HT-29 (cell line): ENCODE results near the gene TCF4. TPM values are rescaled to one million over a fixed set of nuclear protein-coding genes. Genes with fewer than 3 reads are reported as not detected.

Experiments
- DNase-seq: peaks from one replicate; pipeline ENCODE4 v3.0.0-alpha.2; 2015; ENCODE audit warnings: low spot score
- total RNA-seq: library from RNA; depleted of rRNA; stranded (reverse); fragments of >200 nt; shearing (Covaris generic); gene quantifications from 2 replicates; pipeline ENCODE4 v1.2.3, GENCODE V29; 2014

TCF4 gene
- total RNA-seq, 1 experiment from 2014 or later: 0.58 TPM

DNA sequence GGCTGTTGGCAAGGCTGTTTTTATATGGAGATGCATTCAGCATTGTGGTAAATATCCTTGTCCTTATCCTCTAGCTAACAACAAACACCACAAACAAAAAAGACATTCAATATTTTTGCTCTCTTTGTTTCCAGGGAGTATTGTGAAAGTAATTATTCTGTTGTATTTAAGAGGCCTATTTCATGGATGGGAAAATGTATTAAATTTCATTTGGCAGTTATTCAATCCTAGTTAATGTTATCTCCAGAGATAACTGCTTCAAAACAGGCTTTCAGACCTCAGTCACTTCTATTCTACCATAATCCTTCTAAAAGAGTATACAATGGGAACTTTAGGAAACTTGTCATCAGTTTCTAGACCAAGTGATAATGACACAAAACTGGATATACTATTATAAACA lies 348.3 kb downstream of the TCF4 start:
- no peak for DNase-seq

GRCh38 chr18:55237660-55238059 lies 350.3 kb downstream of the TCF4 start:
- no peak for DNase-seq

GRCh38 chr18:55236150-55236931 lies 351.7 kb downstream of the TCF4 start:
- no peak for DNase-seq

GRCh38 chr18:55235094-55235461 lies 352.9 kb downstream of the TCF4 start:
- no peak for DNase-seq

GRCh38 chr18:55234366-55235093 lies 353.5 kb downstream of the TCF4 start:
- DNase-seq: peak; percentile 80

- DNase-seq: no peak
Measured at GRCh38 chr18:55233857-55234256, 354.1 kb downstream of the TCF4 start.

DNA sequence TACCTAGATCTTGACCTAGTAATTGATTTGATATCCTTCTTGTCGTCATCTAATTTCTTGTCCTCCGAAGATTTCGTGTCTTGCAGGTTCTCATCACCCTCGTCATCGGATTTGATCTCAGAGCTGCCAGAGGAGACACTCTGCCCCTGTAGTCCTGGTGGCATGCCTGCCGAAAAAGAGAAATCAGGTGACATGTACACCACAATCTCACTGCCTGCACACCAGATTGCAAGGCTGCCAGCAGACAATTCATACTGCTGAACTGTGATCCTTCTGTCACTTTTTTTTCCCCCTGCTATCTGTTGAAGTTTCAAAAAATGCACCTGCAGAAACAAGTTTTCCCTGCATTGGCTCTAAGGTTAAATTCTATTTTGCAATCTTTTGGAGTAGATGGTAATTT lies 355.5 kb downstream of the TCF4 start:
- DNase-seq: no peak

DNA sequence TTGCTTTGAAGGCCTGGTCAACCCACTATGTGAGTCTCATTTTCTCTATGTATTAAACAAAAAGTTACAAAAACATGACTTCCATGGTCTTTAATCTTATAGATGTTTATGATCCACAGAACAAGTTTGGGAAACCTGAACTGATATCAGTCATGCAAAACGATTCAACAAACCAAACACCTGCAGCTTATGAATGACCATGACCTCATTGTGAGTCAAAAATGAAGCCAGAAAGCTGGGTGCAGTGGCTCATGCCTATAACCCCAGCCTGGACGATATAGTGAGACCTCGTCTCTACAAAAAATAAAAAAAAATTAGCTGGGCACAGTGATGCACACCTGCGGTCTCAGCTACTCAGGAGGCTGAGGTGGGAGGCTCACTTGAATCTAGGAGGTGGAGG lies 358.3 kb downstream of the TCF4 start:
- no peak for DNase-seq

DNA sequence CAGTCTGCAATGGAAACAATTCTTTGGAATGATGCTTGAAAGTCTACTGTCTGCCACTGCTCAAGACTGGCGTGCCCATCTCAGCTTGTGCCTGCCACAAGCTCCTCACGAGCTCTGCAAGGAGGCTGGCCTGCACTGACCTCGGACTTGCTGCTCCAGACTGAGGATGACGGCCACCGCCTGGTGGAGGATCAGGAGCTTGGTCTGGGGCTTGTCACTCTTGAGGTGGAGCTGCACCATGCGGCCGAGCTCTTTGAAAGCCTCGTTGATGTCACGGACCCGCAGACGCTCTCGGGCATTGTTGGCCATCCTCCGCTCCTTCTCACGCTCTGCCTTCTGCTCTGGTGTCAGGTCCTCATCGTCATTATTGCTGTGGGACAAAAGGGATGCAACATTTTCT lies 359.3 kb downstream of the TCF4 start:
- DNase-seq: no peak

- DNase-seq: peak; percentile 11
Measured at GRCh38 chr18:55228191-55228590, 359.8 kb downstream of the TCF4 start.

GRCh38 chr18:55227771-55228170 lies 360.2 kb downstream of the TCF4 start:
- DNase-seq: no peak

- no peak for DNase-seq
Measured at GRCh38 chr18:55226044-55226443, 361.9 kb downstream of the TCF4 start.

DNA sequence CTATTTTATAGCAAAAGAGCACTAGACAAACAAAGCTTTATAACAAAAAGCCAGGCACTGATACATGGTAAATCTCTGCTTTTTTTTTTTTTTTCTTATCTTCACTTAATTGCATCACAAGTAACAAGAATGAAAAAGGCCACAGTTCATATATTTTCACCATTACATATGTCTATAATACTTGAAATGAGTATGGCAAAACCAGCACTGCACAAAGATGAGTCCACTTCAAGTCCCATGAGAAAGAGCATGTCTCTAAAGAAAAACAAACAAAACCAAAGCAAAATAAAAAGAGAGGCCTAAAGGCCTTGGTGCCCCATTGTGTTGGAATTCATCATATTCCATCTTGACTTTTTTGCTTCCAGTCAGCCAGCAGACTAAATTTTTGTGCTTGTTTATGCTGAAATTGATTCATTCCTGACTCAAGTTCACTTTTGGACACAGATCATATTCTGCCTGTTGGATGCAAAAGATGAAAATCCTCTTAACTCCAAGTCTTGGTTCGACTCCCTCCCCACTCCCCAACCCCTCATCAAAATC lies 363.8 kb downstream of the TCF4 start:
- DNase-seq: no peak

DNA sequence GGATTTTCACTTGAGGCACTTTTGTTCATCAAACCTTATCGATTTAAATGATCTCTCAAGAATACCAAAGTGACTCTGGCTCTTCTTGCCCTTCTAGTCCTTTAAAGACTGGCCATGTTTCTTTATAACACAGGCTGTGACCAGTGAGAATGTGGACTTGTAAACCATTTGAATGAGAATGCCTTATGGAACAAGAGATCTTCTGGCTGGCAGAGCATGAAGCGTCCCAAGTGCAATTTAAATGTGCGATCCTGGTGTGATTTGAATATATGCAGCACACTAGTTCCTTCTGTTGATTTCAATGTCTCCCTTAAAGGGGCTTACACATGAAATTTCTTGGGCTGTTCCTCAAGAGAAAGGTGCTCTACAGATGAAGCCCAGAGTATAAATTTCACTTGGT lies 366.4 kb downstream of the TCF4 start:
- DNase-seq: no peak

DNA sequence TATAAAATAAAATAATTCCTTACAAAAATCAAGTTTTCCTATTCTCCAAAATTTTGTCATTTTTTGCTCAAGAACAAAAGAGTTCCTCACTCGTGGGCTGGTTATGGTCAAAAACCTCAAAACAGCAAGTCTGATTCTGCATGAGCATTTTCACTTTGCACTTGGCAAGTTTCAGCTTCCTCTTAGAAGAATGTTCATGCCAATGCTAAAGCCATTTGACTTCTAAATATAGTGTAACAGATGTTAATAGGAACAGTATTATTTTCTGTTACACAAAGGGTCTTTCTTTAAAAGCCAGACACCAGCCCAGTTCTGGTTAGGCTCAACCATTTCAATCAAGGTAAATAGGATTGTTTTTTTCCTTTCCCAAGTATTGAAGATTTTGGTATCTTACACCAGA lies 367.5 kb downstream of the TCF4 start:
- DNase-seq: no peak

DNA sequence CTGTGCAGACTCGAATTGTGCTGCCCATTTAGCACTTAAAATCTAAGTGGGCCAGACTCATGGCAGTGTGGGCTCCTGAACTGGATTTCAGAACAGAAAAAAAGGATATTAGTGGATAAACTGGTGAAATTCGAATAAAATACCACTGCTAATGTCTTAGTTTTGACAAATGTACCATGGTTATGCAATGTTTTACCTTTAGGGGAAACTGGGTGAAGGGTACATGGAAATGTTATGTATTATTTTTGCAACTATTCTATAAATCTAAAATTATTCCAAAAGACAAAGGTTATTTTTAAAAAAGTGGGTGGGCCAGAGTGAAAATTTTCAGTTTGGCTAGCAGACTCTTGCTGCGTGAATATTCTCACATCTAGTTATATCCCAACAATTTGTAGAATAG lies 368.2 kb downstream of the TCF4 start:
- DNase-seq: no peak

DNA sequence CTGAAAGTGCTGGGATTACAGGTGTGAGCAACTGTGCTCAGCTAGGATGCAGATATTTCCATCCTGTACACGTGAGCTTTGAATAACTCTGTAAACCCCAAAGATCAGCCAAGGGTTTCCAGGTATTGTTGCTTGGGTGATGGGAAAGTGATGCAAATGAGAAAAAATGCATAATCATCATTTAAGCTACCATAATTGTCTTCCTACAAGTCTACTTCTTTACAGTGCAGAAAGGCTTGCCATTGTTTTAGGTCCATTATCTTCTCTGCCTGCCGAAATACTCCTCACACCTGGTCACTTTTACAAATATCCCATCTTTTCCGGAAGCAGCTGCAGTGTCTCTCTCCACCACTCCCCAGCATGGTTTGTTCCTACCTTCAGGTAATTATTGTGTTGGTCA lies 368.9 kb downstream of the TCF4 start:
- no peak for DNase-seq

DNA sequence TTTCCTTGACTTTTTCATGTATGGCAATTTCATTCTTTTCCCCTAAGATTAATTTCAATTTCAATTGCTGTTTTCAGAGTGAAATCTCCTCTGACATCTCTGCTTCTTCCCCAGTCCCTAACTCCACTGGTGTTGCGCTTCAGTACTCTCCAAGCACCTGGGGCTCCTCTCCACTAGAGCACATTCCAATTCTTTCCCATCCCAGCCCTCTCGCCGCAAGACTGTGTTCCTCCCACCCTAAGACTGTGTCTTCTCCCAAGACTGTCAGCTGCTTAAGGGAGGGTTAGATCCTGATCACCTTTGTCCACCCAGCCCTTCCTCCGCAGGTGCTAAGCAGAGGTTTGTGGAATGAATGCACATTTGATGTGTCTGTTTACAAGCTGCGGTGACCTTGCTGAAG lies 373.0 kb downstream of the TCF4 start:
- DNase-seq: no peak

- DNase-seq: no peak
Measured at GRCh38 chr18:55214534-55214933, 373.5 kb downstream of the TCF4 start.

DNA sequence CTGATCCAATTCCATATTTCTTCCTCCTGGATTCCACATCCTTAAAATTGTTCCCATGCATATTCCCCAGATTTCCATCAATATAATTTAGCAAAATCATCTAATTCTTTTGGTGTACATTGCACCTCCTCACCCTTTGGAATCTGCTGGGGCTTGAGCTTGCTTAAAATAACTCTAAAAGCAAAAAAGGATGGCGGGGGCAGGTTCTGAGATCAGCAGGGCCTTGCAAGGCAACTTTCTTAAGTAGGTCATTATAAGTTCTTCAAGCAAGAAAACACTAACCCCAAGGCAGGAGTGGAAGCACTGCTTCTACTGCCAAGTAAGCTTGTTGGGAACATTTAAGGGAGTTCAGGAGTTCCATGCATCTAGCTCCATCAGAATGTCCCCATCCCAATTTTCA lies 374.4 kb downstream of the TCF4 start:
- no peak for DNase-seq

DNA sequence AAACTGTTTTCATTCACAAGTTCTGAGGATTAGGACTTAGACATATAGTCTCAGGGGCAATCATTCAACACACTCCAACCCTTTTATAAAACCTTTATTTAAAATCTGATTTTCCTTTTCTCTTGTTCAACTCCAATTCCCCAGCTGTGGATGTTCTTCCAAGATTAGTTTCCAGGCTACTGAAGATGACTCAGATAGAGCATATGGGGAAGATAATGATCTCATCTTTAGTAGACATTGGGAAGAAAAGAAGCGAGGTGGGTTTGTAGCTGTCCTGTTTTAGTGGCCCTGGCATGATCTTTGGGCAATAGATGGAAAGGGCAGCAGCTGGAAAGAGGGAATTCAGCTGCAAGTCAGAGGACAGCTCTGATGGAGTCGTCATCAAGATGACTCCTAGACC lies 381.1 kb downstream of the TCF4 start:
- no peak for DNase-seq

- DNase-seq: no peak
Measured at GRCh38 chr18:55202232-55202917, 385.6 kb downstream of the TCF4 start.
